SU-DHL-6 (cell line): Measurements from ENCODE around the gene ZNF641.

Experiments
- H2AFZ ChIP-seq: fragments of 200-600 bp; sonication (generic); 2 replicates; pipeline ENCODE4 v1.6.1; 2014; ENCODE audit warnings: low read depth, mild to moderate bottlenecking, moderate library complexity, mixed read lengths, antibody characterized with exemption, low read length; ENCODE audit not compliant: severe bottlenecking
- H3F3A ChIP-seq: fragments of 200-600 bp; shearing (Covaris generic); 2 replicates; pipeline ENCODE4 v1.6.0; 2016; ENCODE audit warnings: antibody characterized with exemption, mild to moderate bottlenecking; ENCODE audit not compliant: insufficient read depth
- H3K27ac ChIP-seq: fragments of 200-600 bp; sonication (generic); 2 replicates; pipeline ENCODE4 v1.5.1; 2016; ENCODE audit warnings: low read depth, mild to moderate bottlenecking, low read length, moderate library complexity, mixed read lengths
- H3K27me3 ChIP-seq: fragments of 200-600 bp; sonication (generic), shearing (Covaris generic); 2 replicates; pipeline ENCODE4 v1.6.0; 2014; ENCODE audit warnings: mild to moderate bottlenecking, low read length
- H3K36me3 ChIP-seq: fragments of 200-600 bp; sonication (generic); 2 replicates; pipeline ENCODE4 v1.6.1; 2014; ENCODE audit warnings: mild to moderate bottlenecking, low read length, mixed read lengths
- H3K4me2 ChIP-seq: fragments of 300-600, 200-600 bp; shearing (Covaris generic), sonication (generic); 2 replicates; pipeline ENCODE4 v1.6.0; 2014; ENCODE audit warnings: low read length, low read depth, mild to moderate bottlenecking; ENCODE audit not compliant: poor library complexity, severe bottlenecking
- H3K4me3 ChIP-seq: fragments of 200-600 bp; sonication (generic); 2 replicates; pipeline ENCODE4 v1.5.1; 2014; ENCODE audit warnings: antibody characterized with exemption, low read length, mild to moderate bottlenecking, mixed read lengths; ENCODE audit not compliant: insufficient read depth, poor library complexity, severe bottlenecking
- H3K79me2 ChIP-seq: fragments of 200-600 bp; sonication (generic); 2 replicates; pipeline ENCODE4 v1.6.1; 2014; ENCODE audit warnings: mild to moderate bottlenecking, low read length, moderate library complexity; ENCODE audit not compliant: insufficient read depth
- H3K9ac ChIP-seq: fragments of 200-600 bp; sonication (generic); 2 replicates; pipeline ENCODE4 v1.7.0; 2014; ENCODE audit warnings: mild to moderate bottlenecking, low read length
- H3K9me2 ChIP-seq: fragments of 200-600 bp; sonication (generic); replicated peaks from 2 replicates; pipeline ENCODE4 v1.6.1; 2014; ENCODE audit warnings: low read length; ENCODE audit not compliant: insufficient read depth
- H3K9me3 ChIP-seq: fragments of 200-600 bp; sonication (generic); 2 replicates; pipeline ENCODE4 v1.6.1; 2014; ENCODE audit warnings: low read length, mixed read lengths; ENCODE audit not compliant: insufficient read depth
- H4K20me1 ChIP-seq: fragments of 200-600 bp; sonication (generic); 2 replicates; pipeline ENCODE4 v1.6.1; 2014; ENCODE audit warnings: low read depth, mild to moderate bottlenecking, antibody characterized with exemption, low read length, moderate library complexity, mixed read lengths
- CTCF ChIP-seq: fragments of 200-600 bp; sonication (generic); IDR thresholded peaks from one replicate; pipeline ENCODE4 v1.5.1; 2017; ENCODE audit warnings: antibody characterized with exemption, mild to moderate bottlenecking, low read length, moderate library complexity; ENCODE audit not compliant: insufficient read depth, poor library complexity, severe bottlenecking
- EZH2phosphoT487 ChIP-seq: fragments of 200-600 bp; sonication (generic), shearing (Covaris generic); conservative IDR thresholded peaks from 2 replicates; pipeline ENCODE4 v1.6.1; 2018; ENCODE audit warnings: mild to moderate bottlenecking, antibody characterized with exemption, low read length, moderate library complexity, mixed read lengths

Gene ZNF641

GRCh38 chr12:48352157-48352760 lies 1.5 kb upstream of the ZNF641 start:
- Histone ChIP-seq H3K9me3 (no peaks in the 10 kb centered on the region), H3K79me2 (no peaks in the 10 kb centered on the region), H3K27ac (no peak overlapping the region), H3K9me2 (no peaks in the 10 kb centered on the region), H3K4me3 (no peak overlapping the region), H3K9ac (no peak overlapping the region), H4K20me1 (no peaks in the 10 kb centered on the region), H3F3A (peaks cover 20% of the 10 kb centered on the region), H2AFZ (no peak overlapping the region), H3K27me3 (no peaks in the 10 kb centered on the region), H3K4me2 (no peak overlapping the region), H3K36me3 (0 out of 2 replicates have a peak, but pooled peaks cover 4% of the 10 kb centered on the region)
- TF ChIP-seq CTCF = no peak
- no peak for TF ChIP-seq EZH2phosphoT487

- TF ChIP-seq CTCF (no peak), EZH2phosphoT487 (no peak)
- H2AFZ ChIP-seq = peak overlapping the region; percentile 99
- peaks cover 20% of the 10 kb centered on the region for H3F3A ChIP-seq
- peak overlapping the region; percentile 41; the same call in 1 of the 2 replicates for H3K27ac ChIP-seq
- H3K79me2 ChIP-seq = no peaks in the 10 kb centered on the region
- H3K9ac ChIP-seq = peak overlapping the region; percentile 76
- H3K9me3 ChIP-seq = no peaks in the 10 kb centered on the region
- H3K27me3 ChIP-seq = no peaks in the 10 kb centered on the region
- peak overlapping the region; percentile 76 for H3K4me2 ChIP-seq
- no peaks in the 10 kb centered on the region for H4K20me1 ChIP-seq
- H3K36me3 ChIP-seq = 0 out of 2 replicates have a peak, but pooled peaks cover 5% of the 10 kb centered on the region
- peak overlapping the region; percentile 55 for H3K4me3 ChIP-seq
- H3K9me2 ChIP-seq = no peaks in the 10 kb centered on the region
Observed at GRCh38 chr12:48351022-48351708, 446 bp upstream of the ZNF641 start.

- Histone ChIP-seq H3K4me3 (no peak overlapping the region), H3K36me3 (peaks cover 11% of the 10 kb centered on the region; the same call in 1 of the 2 replicates), H2AFZ (no peak overlapping the region), H3K79me2 (no peaks in the 10 kb centered on the region), H3K4me2 (peak overlapping the region; percentile 69), H3K9me2 (no peaks in the 10 kb centered on the region), H3K9ac (peak overlapping the region; percentile 76), H3K27me3 (no peaks in the 10 kb centered on the region), H3F3A (peaks cover 20% of the 10 kb centered on the region), H3K9me3 (no peaks in the 10 kb centered on the region), H3K27ac (peak overlapping the region; percentile 17), H4K20me1 (no peaks in the 10 kb centered on the region)
- TF ChIP-seq CTCF = no peak
- TF ChIP-seq EZH2phosphoT487 = no peak
Observed at GRCh38 chr12:48349471-48349870, 1.2 kb downstream of the ZNF641 start.
